GM12878 (cell line): ENCODE results near the gene SLC8B1.

Experiments used
- CTCF ChIP-seq, 3 experiments: IDR thresholded peaks in 2 of 3; conservative IDR thresholded peaks in 1 of 3; 2 replicates each; pipeline ENCODE4 v1.5.1; 2011; ENCODE audit warnings: low read depth in 3 of 3, low read length in 3 of 3, mild to moderate bottlenecking in 3 of 3, control low read depth in 2 of 3, moderate library complexity in 2 of 3, inconsistent platforms in 1 of 3, mixed read lengths in 1 of 3; ENCODE audit not compliant: control insufficient read depth in 2 of 3, insufficient read depth in 1 of 3; ENCODE audit errors: extremely low read depth in 1 of 3
- GABPA ChIP-seq: IDR thresholded peaks from 2 replicates; pipeline ENCODE4 v1.6.1; 2014; ENCODE audit warnings: antibody characterized with exemption, low read depth, mild to moderate bottlenecking, inconsistent platforms
- POLR2AphosphoS5 ChIP-seq: IDR thresholded peaks from 2 replicates; pipeline ENCODE4 v1.6.1; 2011; ENCODE audit warnings: mild to moderate bottlenecking, low read length, inconsistent platforms
- REST ChIP-seq: IDR thresholded peaks from 2 replicates; pipeline ENCODE4 v1.6.1; 2012; ENCODE audit warnings: mild to moderate bottlenecking, low read depth, low read length
- SRF ChIP-seq, 2 experiments: IDR thresholded peaks; 2 replicates each; pipeline ENCODE4 v1.6.1; 2011; ENCODE audit warnings: low read depth in 2 of 2, low read length in 2 of 2, mild to moderate bottlenecking in 1 of 2, moderate library complexity in 1 of 2
- ZNF24 ChIP-seq: fragments of 450-650 bp; IDR thresholded peaks from 2 replicates; pipeline ENCODE4 v1.6.1; 2017; ENCODE audit warnings: antibody characterized with exemption, mild to moderate bottlenecking
- ZSCAN29 ChIP-seq: fragments of 450-650 bp; IDR thresholded peaks from 2 replicates; pipeline ENCODE4 v1.6.1; 2017; ENCODE audit warnings: mild to moderate bottlenecking, moderate library complexity

DNA sequence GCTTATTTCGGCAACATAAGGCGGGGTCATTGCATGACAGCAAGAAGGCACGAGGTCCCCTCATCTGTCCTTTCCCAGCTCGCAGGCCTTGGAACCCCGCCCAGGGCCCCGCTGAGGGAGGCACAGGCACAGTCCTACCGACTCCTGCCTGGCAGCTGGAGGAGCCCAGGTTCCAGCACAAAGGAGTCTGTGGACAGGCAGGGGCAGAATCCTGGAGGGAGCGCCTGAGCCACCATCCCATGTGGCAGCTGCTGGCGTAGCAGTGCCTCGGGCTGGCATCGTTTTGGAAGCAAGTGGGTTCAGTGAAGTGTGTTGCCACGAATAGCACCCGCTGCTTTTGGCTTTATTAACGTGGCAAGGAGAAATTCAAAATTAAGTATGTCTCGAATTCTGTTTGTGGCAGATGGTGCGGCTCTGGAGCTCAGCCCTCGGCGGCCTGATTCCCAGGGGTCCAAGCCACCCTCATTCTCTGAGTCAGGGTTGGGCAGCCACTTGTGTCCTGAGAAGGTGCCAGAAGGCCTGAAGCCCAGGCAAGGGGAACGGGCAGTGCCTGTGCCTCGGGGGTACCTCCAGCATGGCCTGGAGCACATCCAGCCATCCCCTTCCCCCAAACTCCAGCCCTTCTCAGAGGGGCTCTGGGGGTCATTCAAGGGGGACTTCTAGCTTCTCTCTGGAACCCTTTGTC lies 35.9 kb downstream of the SLC8B1 start:
- TF ChIP-seq POLR2AphosphoS5 (no peak; the same call in 1 of the 2 replicates), SRF (IDR thresholded peaks at IDR 0.05; ENCODE audit: low read depth in 2 of 2, low read length in 2 of 2) (no peak), GABPA (no peak), ZNF24 (no peak), ZSCAN29 (no peak), CTCF (IDR thresholded peaks at IDR 0.05 in 2 of 3, conservative IDR thresholded peaks at IDR 0.05 in 1 of 3; ENCODE audit: control insufficient read depth in 2 of 3, extremely low read depth in 1 of 3, insufficient read depth in 1 of 3, low read depth in 3 of 3, low read length in 3 of 3) (no peak), REST (no peak)
